NOMO-1 treated with dmso at 0.1 percent for 144 hours (cell line): Measurements from ENCODE around the gene COX19.
"Not testable (repeated sequence)": the region's sequence is repeated elsewhere in the genome, so short reads cannot be mapped to it uniquely, and the experiment has no call there.

Experiments used
- DNase-seq: peaks from one replicate; lab custom pipeline; 2025; ENCODE audit not compliant: unreplicated experiment; lab: John Stamatoyannopoulos, UW

The COX19 gene

GRCh38 chr7:1011297-1012003 lies 36.1 kb upstream of the COX19 start:
- no peak for DNase-seq

GRCh38 chr7:1010226-1010625 lies 34.9 kb upstream of the COX19 start:
- DNase-seq = no peak

- no peak for DNase-seq
Observed at GRCh38 chr7:1009747-1010146, 34.4 kb upstream of the COX19 start.

GRCh38 chr7:1008733-1009363 lies 33.5 kb upstream of the COX19 start:
- DNase-seq = no peak

GRCh38 chr7:1007901-1008300 lies 32.6 kb upstream of the COX19 start:
- DNase-seq = no peak

GRCh38 chr7:1005303-1005702 lies 30.0 kb upstream of the COX19 start:
- DNase-seq = no peak

GRCh38 chr7:1004018-1004852 lies 28.9 kb upstream of the COX19 start:
- DNase-seq = no peak

- DNase-seq = not testable (repeated sequence)
Observed at GRCh38 chr7:1002445-1002844, 27.1 kb upstream of the COX19 start.

- DNase-seq = not testable (repeated sequence)
Observed at GRCh38 chr7:1002026-1002425, 26.7 kb upstream of the COX19 start.

- DNase-seq = not testable (repeated sequence)
Observed at GRCh38 chr7:1001069-1001770, 25.9 kb upstream of the COX19 start.

- DNase-seq = no peak
Observed at GRCh38 chr7:999941-1000935, 24.9 kb upstream of the COX19 start.

GRCh38 chr7:999149-999879 lies 24.0 kb upstream of the COX19 start:
- DNase-seq = no peak

- DNase-seq = no peak
Observed at GRCh38 chr7:997404-998395, 22.4 kb upstream of the COX19 start.

- DNase-seq = no peak
Observed at GRCh38 chr7:996079-996872, 20.9 kb upstream of the COX19 start.

- DNase-seq = no peak
Observed at GRCh38 chr7:995571-995970, 20.2 kb upstream of the COX19 start.

GRCh38 chr7:994592-995308 lies 19.4 kb upstream of the COX19 start:
- DNase-seq = no peak
